Activated CD8-positive, alpha-beta memory T cell treated with anti-CD3 and anti-CD28 coated beads, Interleukin-2, amount 10 ng/mL, durations not matched to agents 7 days and 5 days (primary cell): ENCODE results near the gene WDR35. TPM values are rescaled to one million over a fixed set of nuclear protein-coding genes. Genes with fewer than 3 reads are reported as not detected.

Experiments
- ATAC-seq: fragments of 150-1000 bp; cut with Tn5 transposase; one replicate; pipeline ENCODE4 v1.10.0; 2021; ENCODE audit warnings: moderate library complexity
- CTCF ChIA-PET: fragments of 350-600 bp; sonication (Branson Sonifier 250); formaldehyde crosslinking; loops from one replicate; lab custom pipeline; 2021; ENCODE audit warnings: antibody characterized with exemption; lab: Charles Lee
- DNase-seq: peaks from one replicate; pipeline ENCODE4 v3.0.0-alpha.2; 2020
- H3K27ac Mint-ChIP-seq: one replicate; pipeline ENCODE4 v1.8.0; 2021; ENCODE audit warnings: mild to moderate bottlenecking, mixed read lengths
- H3K27me3 Mint-ChIP-seq: one replicate; pipeline ENCODE4 v1.8.0; 2021; ENCODE audit warnings: mixed read lengths
- H3K36me3 Mint-ChIP-seq: one replicate; pipeline ENCODE4 v1.8.0; 2021; ENCODE audit warnings: mild to moderate bottlenecking, mixed read lengths
- H3K4me1 Mint-ChIP-seq: one replicate; pipeline ENCODE4 v1.8.0; 2021; ENCODE audit warnings: mixed read lengths
- H3K4me3 Mint-ChIP-seq: one replicate; pipeline ENCODE4 v1.8.0; 2021; ENCODE audit warnings: mild to moderate bottlenecking, moderate library complexity, mixed read lengths
- H3K9me3 Mint-ChIP-seq: one replicate; pipeline ENCODE4 v1.8.0; 2022; ENCODE audit warnings: low read depth, mixed read lengths
- total RNA-seq, 2 experiments: library from RNA; stranded (reverse); gene quantifications; one replicate each; pipeline ENCODE4 v1.2.3, GENCODE V29; 2021

WDR35 gene
- total RNA-seq, 2 experiments from 2014 or later, result 4.2 to 4.5 TPM

DNA sequence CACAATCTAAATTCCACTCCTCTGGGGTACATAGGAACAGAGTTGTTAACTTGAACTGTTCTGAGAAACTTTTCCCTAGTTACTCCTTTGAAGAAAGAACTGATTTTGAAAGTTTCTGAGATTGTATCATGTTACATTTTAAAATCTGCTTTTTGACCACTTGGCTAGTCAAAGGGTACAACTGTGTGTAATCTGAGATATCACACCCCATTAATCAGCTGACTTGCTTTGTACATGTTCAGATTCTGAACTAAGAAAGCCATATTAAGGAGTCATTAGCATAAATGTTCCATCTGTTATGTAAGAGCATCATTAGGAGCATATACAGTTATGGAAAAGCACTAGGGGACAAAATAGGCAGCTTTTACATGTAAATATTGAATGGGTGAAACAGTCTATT lies 3.8 kb upstream of the WDR35 start:
- Mint-ChIP-seq H3K36me3 (peaks cover 1% of the 10 kb centered on the region), H3K4me1 (peaks cover 20% of the 10 kb centered on the region), H3K4me3 (no peak overlapping the region), H3K27me3 (peaks cover 29% of the 10 kb centered on the region), H3K27ac (no peak overlapping the region), H3K9me3 (no peaks in the 10 kb centered on the region)
- no peak for ATAC-seq
- no peak for DNase-seq
- CTCF ChIA-PET, result interaction anchor here (0.8 to 2.3 kb wide), 2 partner anchors 22 to 50 kb away, joined by 3 to 8 read pairs; no protein-coding TSS in a partner anchor

DNA sequence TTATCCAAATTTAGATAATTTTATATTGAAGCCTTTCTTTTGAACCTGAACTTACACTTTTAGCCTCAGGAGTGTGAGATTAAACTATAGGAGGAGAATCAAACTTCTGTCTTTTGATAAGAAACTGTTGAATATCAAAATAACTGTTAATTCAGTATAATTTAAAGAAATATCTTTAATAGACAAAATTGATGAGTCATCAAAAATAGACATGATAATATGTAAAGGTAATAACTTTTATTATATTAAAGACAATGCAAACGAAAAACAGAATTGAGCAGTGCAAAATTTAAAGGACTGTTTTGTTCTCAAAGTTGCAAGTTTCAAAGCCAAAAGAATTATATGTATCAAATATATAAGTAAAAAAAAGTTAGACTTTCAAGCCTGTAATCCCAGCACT lies 2.0 kb upstream of the WDR35 start:
- Mint-ChIP-seq H3K9me3 (no peaks in the 10 kb centered on the region), H3K4me1 (peaks cover 28% of the 10 kb centered on the region)

DNA sequence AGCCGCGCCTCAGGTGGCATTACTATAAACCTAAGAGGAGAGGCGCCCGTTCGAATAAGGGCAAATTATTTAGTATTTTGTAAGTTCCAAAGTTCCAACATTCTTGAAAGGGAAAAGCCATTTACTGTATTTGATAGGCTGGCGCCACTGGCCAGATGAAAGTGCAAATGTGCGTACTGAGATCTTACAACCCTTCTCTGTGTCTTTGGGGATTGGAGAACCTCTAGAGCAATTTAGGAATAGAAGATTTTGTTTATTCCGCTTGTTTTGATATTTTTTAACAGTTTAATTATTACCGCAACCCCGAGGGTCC lies 467 bp upstream of the WDR35 start:
- peak overlapping the region; percentile 88 for H3K4me3 Mint-ChIP-seq
- peak overlapping the region; percentile 80 for H3K27ac Mint-ChIP-seq
- DNase-seq (no peak), ATAC-seq (no peak)
- H3K36me3 Mint-ChIP-seq, result peaks cover 1% of the 10 kb centered on the region
- peaks cover 21% of the 10 kb centered on the region for H3K27me3 Mint-ChIP-seq
- H3K9me3 Mint-ChIP-seq, result no peaks in the 10 kb centered on the region
- CTCF ChIA-PET, result interaction anchor here (0.9 to 1.8 kb wide), 4 partner anchors 10 to 47 kb away, joined by 3 to 6 read pairs (median 4); no protein-coding TSS in a partner anchor
- peaks cover 28% of the 10 kb centered on the region for H3K4me1 Mint-ChIP-seq

More for the DNA sequence above, 2.0 kb upstream of the WDR35 start:
- H3K27me3 Mint-ChIP-seq, result peaks cover 24% of the 10 kb centered on the region
- H3K36me3 Mint-ChIP-seq, result peaks cover 1% of the 10 kb centered on the region
- no peak overlapping the region for H3K27ac Mint-ChIP-seq
- no peak overlapping the region for H3K4me3 Mint-ChIP-seq
- DNase-seq, result no peak
- no peak for ATAC-seq
- CTCF ChIA-PET, result interaction anchor here (1.2 kb wide), 1 partner anchor 23 kb away, joined by 3 read pairs; no protein-coding TSS in a partner anchor

DNA sequence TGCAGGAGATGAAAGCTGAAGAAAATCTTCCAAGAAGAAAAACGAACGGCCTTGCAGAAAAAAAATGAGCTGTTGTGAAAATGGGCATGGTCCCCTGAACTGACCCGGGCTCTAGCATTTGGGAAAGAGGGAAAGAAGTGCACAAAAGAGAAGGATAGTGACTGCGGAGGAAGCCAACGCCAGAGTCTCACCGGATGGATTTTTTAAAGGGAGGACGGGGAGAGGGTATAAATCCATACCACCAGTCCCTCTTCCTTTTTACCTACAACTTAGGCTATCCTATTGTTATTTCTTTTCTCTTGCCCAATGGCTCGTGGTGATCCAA lies 601 bp downstream of the WDR35 start:
- ATAC-seq, result no peak
- CTCF ChIA-PET, result interaction anchor here (1.0 to 1.8 kb wide), 3 partner anchors 26 to 48 kb away, joined by 4 to 6 read pairs (median 5); no protein-coding TSS in a partner anchor
- H3K4me1 Mint-ChIP-seq, result peaks cover 28% of the 10 kb centered on the region
- H3K27ac Mint-ChIP-seq, result peak overlapping the region; percentile 80
- peaks cover 5% of the 10 kb centered on the region for H3K36me3 Mint-ChIP-seq
- no peaks in the 10 kb centered on the region for H3K9me3 Mint-ChIP-seq
- H3K4me3 Mint-ChIP-seq, result peak overlapping the region; percentile 88
- peaks cover 21% of the 10 kb centered on the region for H3K27me3 Mint-ChIP-seq
- no peak for DNase-seq

DNA sequence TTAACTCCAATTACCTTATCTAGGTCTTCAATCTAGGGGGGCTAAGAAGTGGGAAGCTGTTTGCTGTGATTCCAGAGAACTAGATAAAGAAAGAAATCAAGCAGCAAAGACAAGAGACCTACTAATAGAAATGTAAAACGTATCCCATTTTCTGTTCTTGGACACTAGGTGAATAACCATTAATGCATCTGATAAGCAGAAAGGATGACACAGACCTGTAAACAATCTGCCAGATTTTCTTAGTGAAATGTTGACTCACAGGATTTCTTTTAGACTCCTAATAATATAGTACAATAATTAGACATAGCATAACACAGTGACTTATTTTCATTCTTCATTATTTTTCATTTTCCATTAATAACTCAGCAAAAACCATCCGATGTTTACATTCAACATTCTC lies 1.3 kb downstream of the WDR35 start:
- Mint-ChIP-seq H3K4me1 (peaks cover 28% of the 10 kb centered on the region), H3K4me3 (peak overlapping the region; percentile 88), H3K27ac (no peak overlapping the region), H3K9me3 (no peaks in the 10 kb centered on the region), H3K27me3 (peaks cover 20% of the 10 kb centered on the region), H3K36me3 (peaks cover 7% of the 10 kb centered on the region)
- DNase-seq (no peak), ATAC-seq (no peak)
- CTCF ChIA-PET, result interaction anchor here (0.9 to 1.1 kb wide), 2 partner anchors 27 to 47 kb away, joined by 3 to 5 read pairs; no protein-coding TSS in a partner anchor

DNA sequence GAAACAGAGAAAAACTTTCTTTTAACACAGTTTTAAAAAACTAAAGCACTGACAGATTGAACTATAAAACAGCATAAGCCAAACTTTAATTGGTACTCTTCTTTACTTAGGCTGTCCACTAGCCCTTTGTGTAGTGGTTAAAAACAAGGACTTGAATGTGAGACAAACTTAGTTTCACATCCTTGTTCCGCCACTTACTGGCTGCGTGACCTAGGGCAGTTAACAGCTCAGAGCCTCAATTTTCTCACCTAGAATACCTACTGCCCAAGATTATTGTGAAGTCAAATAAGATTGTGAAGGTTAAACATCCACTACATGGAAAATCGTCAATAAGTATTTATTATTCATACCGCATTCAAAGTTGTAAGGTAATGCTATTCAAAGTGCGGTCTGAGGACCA lies 2.0 kb downstream of the WDR35 start:
- peaks cover 7% of the 10 kb centered on the region for H3K36me3 Mint-ChIP-seq
- H3K27me3 Mint-ChIP-seq, result peaks cover 13% of the 10 kb centered on the region
- DNase-seq (no peak), ATAC-seq (no peak)
- H3K27ac Mint-ChIP-seq, result no peak overlapping the region
- H3K9me3 Mint-ChIP-seq, result no peaks in the 10 kb centered on the region
- H3K4me1 Mint-ChIP-seq, result peaks cover 28% of the 10 kb centered on the region
- CTCF ChIA-PET, result interaction anchor here (0.9 to 1.1 kb wide), 2 partner anchors 27 to 47 kb away, joined by 3 to 5 read pairs; no protein-coding TSS in a partner anchor
- H3K4me3 Mint-ChIP-seq, result no peak overlapping the region

DNA sequence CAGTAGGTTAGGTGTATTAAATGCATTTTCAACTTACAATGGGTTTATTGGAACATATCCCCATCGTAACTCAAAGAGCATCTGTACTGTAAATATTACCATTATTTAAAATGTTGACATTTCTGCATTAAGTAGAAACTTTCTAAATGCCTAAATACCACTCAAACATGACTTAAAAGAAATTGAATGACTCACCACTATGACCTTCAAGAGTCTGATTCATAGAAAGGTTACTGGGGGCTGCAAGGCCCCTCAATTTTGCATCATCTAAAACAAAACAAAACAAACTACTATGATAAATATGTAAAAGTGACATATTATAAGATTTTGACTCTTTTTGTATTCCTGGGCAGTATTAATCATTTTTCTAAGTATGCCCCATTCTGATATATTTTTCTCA lies 7.6 kb downstream of the WDR35 start:
- no peak overlapping the region for H3K4me3 Mint-ChIP-seq
- H3K4me1 Mint-ChIP-seq, result no peaks in the 10 kb centered on the region
- DNase-seq (no peak), ATAC-seq (no peak)
- no peaks in the 10 kb centered on the region for H3K27me3 Mint-ChIP-seq
- CTCF ChIA-PET, result no interaction called here
- H3K36me3 Mint-ChIP-seq, result peaks cover 18% of the 10 kb centered on the region
- no peak overlapping the region for H3K27ac Mint-ChIP-seq
- no peaks in the 10 kb centered on the region for H3K9me3 Mint-ChIP-seq

DNA sequence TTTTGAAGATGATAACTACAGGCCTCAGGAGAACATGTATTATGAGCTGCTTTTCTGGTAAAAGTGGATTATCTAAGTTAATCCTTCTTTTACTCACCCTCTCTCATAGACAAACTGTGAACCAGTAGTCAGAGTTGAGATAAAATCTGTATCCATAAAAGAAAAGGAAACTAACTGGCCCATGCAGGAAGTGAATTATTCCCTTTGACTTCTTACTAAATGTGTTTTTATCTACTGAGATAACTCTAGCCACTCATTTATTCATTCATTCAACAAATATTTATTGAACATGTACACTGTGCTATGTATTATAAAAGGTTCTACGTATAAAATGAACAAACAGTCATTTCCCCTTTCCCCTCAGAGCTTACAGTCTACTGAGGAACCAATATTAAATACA lies 10.0 kb downstream of the WDR35 start:
- H3K27me3 Mint-ChIP-seq, result no peaks in the 10 kb centered on the region

DNA sequence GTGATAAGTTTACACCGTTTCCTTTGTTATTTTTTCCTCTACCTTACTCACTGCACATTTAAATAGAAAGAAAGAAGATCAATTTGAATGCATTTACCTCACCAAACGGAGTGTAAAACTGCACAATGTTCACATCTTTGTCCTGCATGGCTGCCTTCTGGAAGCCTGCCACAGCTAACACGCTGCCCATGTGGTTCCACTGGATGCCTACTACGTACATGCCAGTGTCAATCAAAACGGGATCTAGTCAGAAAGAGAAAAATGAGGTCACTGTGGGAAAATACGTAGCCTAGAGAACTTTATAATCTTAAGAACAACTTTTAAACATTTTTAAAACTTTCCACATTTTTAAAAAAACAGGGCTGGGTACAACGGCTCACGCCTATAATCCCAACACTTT lies 16.4 kb downstream of the WDR35 start:
- H3K27ac Mint-ChIP-seq, result no peak overlapping the region
- CTCF ChIA-PET, result interaction anchor here (0.7 kb wide), 1 partner anchor 609 kb away, joined by 3 read pairs; no protein-coding TSS in a partner anchor

More for the DNA sequence above, 10.0 kb downstream of the WDR35 start:
- no peak overlapping the region for H3K4me3 Mint-ChIP-seq
- CTCF ChIA-PET, result interaction anchor here (1.0 kb wide), 1 partner anchor 24 kb away, joined by 3 read pairs; no protein-coding TSS in a partner anchor
- no peak for DNase-seq
- no peak overlapping the region for H3K27ac Mint-ChIP-seq
- no peaks in the 10 kb centered on the region for H3K9me3 Mint-ChIP-seq
- peaks cover 18% of the 10 kb centered on the region for H3K36me3 Mint-ChIP-seq
- no peaks in the 10 kb centered on the region for H3K4me1 Mint-ChIP-seq
- no peak for ATAC-seq

DNA sequence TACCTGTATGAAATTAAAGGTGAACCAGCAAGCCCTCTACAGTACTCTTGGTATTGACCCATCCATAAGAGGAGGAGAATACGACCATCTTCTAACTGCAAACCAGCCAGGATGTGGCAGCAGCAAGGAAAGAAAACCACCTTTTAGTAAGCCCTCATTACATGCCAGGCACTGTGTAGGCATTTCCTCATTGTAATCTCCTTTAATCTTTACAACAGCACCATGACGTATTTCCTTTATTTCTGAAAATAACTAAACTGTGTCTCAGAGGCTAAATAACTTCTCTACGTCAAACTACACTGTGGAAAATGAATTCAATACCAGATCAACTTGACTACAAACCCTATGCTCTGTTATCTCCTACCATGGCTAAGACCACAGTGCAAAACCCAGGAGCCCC lies 18.2 kb downstream of the WDR35 start:
- no peak overlapping the region for H3K27ac Mint-ChIP-seq
- DNase-seq (no peak), ATAC-seq (peak; percentile 68)
- no peak overlapping the region for H3K4me3 Mint-ChIP-seq
- no peaks in the 10 kb centered on the region for H3K9me3 Mint-ChIP-seq
- peaks cover 6% of the 10 kb centered on the region for H3K36me3 Mint-ChIP-seq
- CTCF ChIA-PET, result no interaction called here
- peaks cover 5% of the 10 kb centered on the region for H3K4me1 Mint-ChIP-seq
- H3K27me3 Mint-ChIP-seq, result no peaks in the 10 kb centered on the region

More for the DNA sequence above, 16.4 kb downstream of the WDR35 start:
- H3K4me1 Mint-ChIP-seq, result peaks cover 5% of the 10 kb centered on the region
- H3K9me3 Mint-ChIP-seq, result no peaks in the 10 kb centered on the region
- ATAC-seq (no peak), DNase-seq (no peak)
- peaks cover 6% of the 10 kb centered on the region for H3K36me3 Mint-ChIP-seq
- no peaks in the 10 kb centered on the region for H3K27me3 Mint-ChIP-seq
- H3K4me3 Mint-ChIP-seq, result no peak overlapping the region

DNA sequence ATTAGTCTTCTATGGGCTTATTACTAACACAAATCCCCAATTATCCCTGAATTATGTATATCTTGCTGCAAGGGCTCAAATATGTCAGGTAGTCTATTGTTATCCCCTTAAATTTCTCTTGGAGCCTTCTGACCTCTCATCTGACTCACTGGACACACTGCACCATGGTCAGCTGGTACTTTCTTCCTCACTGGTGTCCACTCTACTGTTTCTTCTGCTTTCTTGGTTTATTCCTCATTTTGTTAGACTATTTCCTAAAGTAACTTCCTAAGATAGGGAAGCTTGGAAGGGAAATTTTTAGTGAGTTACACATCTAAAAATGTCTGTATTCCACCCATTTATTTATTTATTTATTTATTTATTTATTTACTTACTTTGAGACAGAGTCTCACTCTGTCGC lies 26.5 kb downstream of the WDR35 start:
- Mint-ChIP-seq H3K27me3 (no peaks in the 10 kb centered on the region), H3K4me1 (no peaks in the 10 kb centered on the region), H3K36me3 (peaks cover 2% of the 10 kb centered on the region), H3K4me3 (no peak overlapping the region), H3K9me3 (no peaks in the 10 kb centered on the region), H3K27ac (no peak overlapping the region)
- CTCF ChIA-PET, result interaction anchor here (1.0 to 1.4 kb wide), 2 partner anchors 8 to 10 kb away, joined by 3 to 5 read pairs; no protein-coding TSS in a partner anchor
- DNase-seq, result no peak
- no peak for ATAC-seq

DNA sequence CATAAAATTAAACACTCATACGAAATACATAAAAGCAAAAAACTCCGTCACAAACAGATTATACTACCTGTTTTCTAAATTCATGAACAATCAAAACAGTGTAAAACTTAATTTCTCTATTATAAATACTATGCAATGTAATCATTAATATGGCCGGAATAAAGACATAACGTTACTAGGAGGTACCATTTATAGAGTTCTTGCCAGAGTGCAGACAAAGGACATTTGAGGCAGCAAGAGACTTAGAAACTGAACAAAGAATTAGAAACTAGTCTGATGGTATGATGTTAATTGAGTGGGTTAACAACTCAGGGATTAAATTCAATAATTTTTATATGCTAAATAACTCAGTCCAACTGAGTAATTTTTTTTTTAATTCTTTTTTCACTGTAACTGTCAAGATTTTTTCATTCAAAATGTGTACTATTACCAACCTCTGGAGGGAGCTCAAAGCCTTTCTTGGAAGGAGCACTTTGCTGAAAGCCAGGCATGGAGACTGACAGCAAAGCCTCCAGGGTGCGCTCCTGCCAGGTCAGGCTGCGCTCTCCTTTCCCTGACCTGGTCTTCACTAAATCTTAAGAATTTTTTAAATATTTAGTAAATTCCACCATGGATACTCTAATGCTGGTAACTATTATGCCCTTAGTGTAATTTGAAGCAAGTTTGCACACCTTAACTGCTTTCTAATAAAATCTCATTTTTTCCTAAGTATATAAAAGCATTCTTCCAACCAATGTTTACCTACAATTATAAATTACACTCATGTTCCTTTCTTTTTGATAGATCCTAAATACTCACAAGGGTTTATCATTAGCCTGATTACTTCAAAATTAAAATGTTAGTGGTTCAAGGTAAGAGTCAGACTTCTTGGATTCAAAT lies 34.1 kb downstream of the WDR35 start:
- H3K9me3 Mint-ChIP-seq, result no peaks in the 10 kb centered on the region
- no peak overlapping the region for H3K27ac Mint-ChIP-seq
- H3K27me3 Mint-ChIP-seq, result no peaks in the 10 kb centered on the region
- ATAC-seq (peak; percentile 83), DNase-seq (peak; percentile 65)
- CTCF ChIA-PET, result interaction anchor here (0.6 to 2.1 kb wide), 20 partner anchors 8 to 695 kb away, joined by 3 to 11 read pairs (median 3); partner anchors contain the start of genes HS1BP3, LAPTM4A, SDC1 and WDR35
- no peaks in the 10 kb centered on the region for H3K4me1 Mint-ChIP-seq
- H3K36me3 Mint-ChIP-seq, result no peaks in the 10 kb centered on the region
- no peak overlapping the region for H3K4me3 Mint-ChIP-seq

DNA sequence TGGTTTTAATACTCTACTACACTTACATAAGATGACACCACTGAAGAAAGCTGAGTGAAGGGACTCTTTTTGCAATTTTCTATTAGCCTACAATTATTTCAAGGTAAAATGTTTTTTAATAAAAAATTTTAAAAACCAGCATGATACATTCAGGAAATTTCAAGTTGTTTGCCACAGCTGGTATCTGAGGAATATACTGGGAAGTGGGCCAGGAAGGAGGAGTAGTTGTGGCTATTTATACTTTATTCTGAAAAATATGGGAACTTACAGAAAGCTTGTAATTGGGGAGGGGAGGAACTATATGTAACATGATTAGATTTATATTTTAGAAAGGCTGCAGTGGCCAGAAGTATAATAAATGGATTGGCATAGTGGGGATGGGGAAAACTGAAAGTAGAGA lies 40.8 kb downstream of the WDR35 start:
- H3K36me3 Mint-ChIP-seq, result peaks cover 3% of the 10 kb centered on the region
- no peaks in the 10 kb centered on the region for H3K9me3 Mint-ChIP-seq
- no peaks in the 10 kb centered on the region for H3K27me3 Mint-ChIP-seq
- CTCF ChIA-PET, result no interaction called here
- ATAC-seq (no peak), DNase-seq (no peak)
- no peak overlapping the region for H3K27ac Mint-ChIP-seq
- no peaks in the 10 kb centered on the region for H3K4me1 Mint-ChIP-seq
- no peak overlapping the region for H3K4me3 Mint-ChIP-seq
